Naive B cell (primary cell): Measurements from ENCODE around the gene LRRC37A. TPM values are rescaled to one million over a fixed set of nuclear protein-coding genes. Genes with fewer than 3 reads are reported as not detected.
"Not testable (repeated sequence)": the region's sequence is repeated elsewhere in the genome, so short reads cannot be mapped to it uniquely, and the experiment has no call there.

Experiments used
- ATAC-seq, 2 donors: fragments of 150-1000 bp; cut with Tn5 transposase; 2 replicates each; pipeline ENCODE4 v1.10.0; 2021; ENCODE audit warnings: low read depth in 2 of 2, mild to moderate bottlenecking in 2 of 2, moderate library complexity in 2 of 2
- DNase-seq: peaks from one replicate; pipeline ENCODE4 v3.0.0; 2022
- H3K27ac Mint-ChIP-seq, 6 donors: one replicate each; pipeline ENCODE4 v1.8.0; 2020 to 2022; ENCODE audit warnings: mild to moderate bottlenecking in 6 of 6, mixed read lengths in 6 of 6, moderate library complexity in 5 of 6, inconsistent platforms in 2 of 6
- H3K27me3 Mint-ChIP-seq, 3 donors: one replicate each; pipeline ENCODE4 v1.8.0; 2021 to 2022; ENCODE audit warnings: mixed read lengths in 3 of 3, mild to moderate bottlenecking in 1 of 3
- H3K36me3 Mint-ChIP-seq, 2 donors: one replicate each; pipeline ENCODE4 v1.8.0; 2020 to 2022; ENCODE audit warnings: mixed read lengths in 2 of 2, inconsistent platforms in 1 of 2, mild to moderate bottlenecking in 1 of 2
- H3K4me1 Mint-ChIP-seq, 3 donors: one replicate each; pipeline ENCODE4 v1.8.0; 2020 to 2022; ENCODE audit warnings: mixed read lengths in 3 of 3, inconsistent platforms in 1 of 3, mild to moderate bottlenecking in 1 of 3, moderate library complexity in 1 of 3
- H3K4me3 Mint-ChIP-seq, 8 donors: one replicate each; pipeline ENCODE4 v1.8.0; 2020 to 2022; ENCODE audit warnings: mild to moderate bottlenecking in 8 of 8, mixed read lengths in 8 of 8, moderate library complexity in 8 of 8, inconsistent platforms in 2 of 8
- H3K9me3 Mint-ChIP-seq, 7 donors: one replicate each; pipeline ENCODE4 v1.8.0; 2020 to 2022; ENCODE audit warnings: mixed read lengths in 7 of 7, mild to moderate bottlenecking in 5 of 7, inconsistent platforms in 2 of 7, moderate library complexity in 1 of 7
- polyA plus RNA-seq, 6 donors: library from polyadenylated mRNA; unstranded; fragments of 300-500 nt; fragmentation: Illumina TruSeq; gene quantifications; one replicate each; pipeline ENCODE4 v1.2.3, GENCODE V29; 2021; ENCODE audit warnings: low read depth in 6 of 6

Gene LRRC37A
- polyA plus RNA-seq, 6 donors from 2014 or later, result 0.51 to 2.6 (median 0.95) TPM

DNA sequence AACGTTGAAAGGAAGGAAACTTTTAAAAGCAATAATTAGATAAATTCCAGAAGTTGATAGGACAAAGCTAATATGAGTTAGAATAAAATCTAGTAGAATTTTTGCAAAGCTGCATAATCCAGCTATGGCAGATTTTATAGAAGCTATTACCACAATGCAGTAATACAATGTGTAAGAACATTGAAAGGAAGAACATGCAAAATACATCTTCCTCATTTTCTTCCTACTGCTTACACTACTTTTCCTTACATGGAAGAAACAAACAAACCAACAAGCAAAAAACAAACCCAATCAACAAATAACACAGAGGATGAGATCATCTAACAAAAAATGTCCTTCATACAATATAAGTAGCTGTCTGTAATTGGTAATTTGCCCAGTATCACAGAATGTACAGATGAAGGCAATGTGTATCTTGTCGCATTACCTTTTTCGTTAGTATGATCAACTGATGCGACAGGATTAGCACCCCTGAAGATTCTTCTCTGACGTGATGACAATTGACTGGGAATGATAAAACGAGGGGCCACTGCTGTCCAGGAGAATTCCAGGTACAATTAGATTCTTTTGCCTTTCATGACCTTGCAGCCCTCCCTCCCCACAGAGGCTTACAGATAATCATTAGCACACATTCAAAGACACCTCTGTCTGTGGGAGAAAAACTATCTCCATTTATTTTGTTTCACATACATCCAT is 21.2 kb upstream of the LRRC37A start:
- no peaks in the 10 kb centered on the region for H3K27me3 Mint-ChIP-seq
- H3K27ac Mint-ChIP-seq, result no peak overlapping the region
- no peaks in the 10 kb centered on the region for H3K36me3 Mint-ChIP-seq
- ATAC-seq (no peak), DNase-seq (no peak)
- peaks cover 0 to 6% (median 0%) of the 10 kb centered on the region in 3 donors for H3K4me1 Mint-ChIP-seq
- no peaks in the 10 kb centered on the region for H3K9me3 Mint-ChIP-seq
- H3K4me3 Mint-ChIP-seq, result no peak overlapping the region

DNA sequence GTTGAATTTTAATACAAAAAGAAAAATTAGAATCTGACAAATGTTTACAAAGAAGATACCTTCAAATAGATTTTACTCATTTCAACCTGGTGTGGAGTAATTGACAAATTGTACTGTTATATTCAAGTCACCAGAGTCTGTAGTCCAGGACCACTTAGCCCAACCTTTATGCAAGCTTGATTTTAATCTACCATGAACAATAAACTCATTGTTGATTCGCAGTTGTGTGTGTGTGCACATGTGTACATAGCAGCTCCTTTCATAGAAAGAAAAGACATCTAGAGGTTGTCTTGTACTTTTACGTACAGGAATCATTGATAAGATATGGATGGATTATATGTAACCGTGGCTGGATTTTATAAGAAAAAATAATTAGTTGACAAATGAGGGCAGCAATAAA is 20.7 kb upstream of the LRRC37A start:
- Mint-ChIP-seq H3K4me3 (no peak overlapping the region), H3K4me1 (peaks cover 0 to 6% (median 0%) of the 10 kb centered on the region in 3 donors), H3K9me3 (no peaks in the 10 kb centered on the region), H3K27ac (no peak overlapping the region), H3K27me3 (no peaks in the 10 kb centered on the region), H3K36me3 (no peaks in the 10 kb centered on the region)
- ATAC-seq, result no peak
- no peak for DNase-seq

DNA sequence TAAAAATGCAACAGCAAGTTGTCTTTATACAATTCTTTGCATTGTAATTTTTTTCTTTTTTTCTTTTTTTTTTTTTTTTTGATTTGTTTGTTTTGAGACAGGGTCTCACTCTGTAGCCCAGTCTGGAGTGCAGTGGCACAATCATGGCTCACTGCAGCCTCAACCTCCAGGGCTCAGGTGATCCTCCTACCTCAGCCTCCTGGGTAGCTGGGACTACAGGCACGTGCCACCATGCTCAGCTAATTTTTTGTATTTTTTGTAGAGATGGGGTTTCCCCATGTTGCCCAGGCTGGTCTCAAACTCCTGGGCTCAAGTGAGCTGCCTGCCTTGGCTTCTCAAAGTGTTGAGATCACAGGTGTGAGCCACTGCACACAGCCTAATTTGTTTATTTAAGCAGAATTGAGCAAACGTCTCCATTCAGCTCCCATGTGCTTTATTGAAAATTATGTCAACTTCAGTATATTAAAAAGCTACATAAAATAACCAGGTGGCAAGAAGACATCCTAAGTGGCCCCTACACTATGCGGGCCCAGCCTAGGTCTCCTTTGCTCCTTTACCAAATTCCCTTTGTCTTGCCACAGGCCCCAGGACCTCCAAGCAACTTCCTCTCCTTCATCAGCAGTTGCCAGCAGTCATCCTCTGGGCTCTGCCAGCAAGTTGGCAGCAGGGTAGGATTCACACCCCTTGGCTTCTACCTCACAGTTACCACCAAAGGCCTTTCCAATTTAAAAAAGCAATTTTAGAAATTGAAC is 18.0 kb upstream of the LRRC37A start:
- not testable (repeated sequence) for H3K9me3 Mint-ChIP-seq, H3K4me1 Mint-ChIP-seq, H3K27ac Mint-ChIP-seq, H3K4me3 Mint-ChIP-seq, DNase-seq, ATAC-seq, H3K27me3 Mint-ChIP-seq, H3K36me3 Mint-ChIP-seq

DNA sequence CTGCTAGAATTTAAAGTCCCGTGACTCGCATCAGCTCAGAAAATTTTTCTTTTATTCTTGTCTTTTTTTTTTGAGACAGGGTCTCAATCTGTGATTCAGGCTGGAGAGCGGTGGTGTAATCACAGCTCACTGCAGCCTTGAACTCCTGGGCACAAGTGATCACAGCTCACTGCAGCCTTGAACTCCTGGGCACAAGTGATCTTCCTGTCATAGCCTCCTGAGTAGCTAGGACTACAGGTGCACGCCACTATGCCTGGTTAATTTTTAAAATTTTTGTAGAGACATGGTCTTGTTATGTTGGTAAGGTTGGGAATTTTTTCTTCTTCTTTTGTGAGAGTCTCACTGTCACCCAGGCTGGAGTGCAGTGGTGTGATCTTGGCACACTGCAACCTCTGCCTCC is 13.6 kb upstream of the LRRC37A start:
- H3K36me3 Mint-ChIP-seq, H3K27me3 Mint-ChIP-seq, H3K4me3 Mint-ChIP-seq, H3K9me3 Mint-ChIP-seq, H3K27ac Mint-ChIP-seq, ATAC-seq, DNase-seq, H3K4me1 Mint-ChIP-seq: not testable (repeated sequence)

DNA sequence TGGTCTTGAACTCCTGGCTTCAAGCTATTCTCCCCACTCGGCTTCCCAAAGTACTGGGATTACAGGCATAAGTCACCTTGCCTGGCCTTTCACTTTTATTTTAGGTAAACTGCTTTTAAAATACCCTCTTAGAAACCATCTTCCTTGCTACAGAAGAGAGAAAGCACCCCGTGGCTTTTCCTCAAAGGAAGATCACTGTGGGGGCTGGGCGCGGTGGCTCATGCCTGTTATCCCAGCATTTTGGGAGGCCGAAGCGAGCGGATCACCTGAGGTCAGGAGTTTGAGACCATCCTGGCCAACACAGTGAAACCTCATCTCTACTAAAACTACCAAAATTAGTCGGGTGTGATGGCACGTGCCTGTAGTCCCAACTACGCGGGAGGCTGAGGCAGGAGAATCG is 12.3 kb upstream of the LRRC37A start:
- not testable (repeated sequence) for H3K4me3 Mint-ChIP-seq, H3K27ac Mint-ChIP-seq, ATAC-seq, H3K9me3 Mint-ChIP-seq, H3K27me3 Mint-ChIP-seq, DNase-seq, H3K36me3 Mint-ChIP-seq
- peaks cover 7 to 14% (median 8%) of the 10 kb centered on the region in 3 donors for H3K4me1 Mint-ChIP-seq

DNA sequence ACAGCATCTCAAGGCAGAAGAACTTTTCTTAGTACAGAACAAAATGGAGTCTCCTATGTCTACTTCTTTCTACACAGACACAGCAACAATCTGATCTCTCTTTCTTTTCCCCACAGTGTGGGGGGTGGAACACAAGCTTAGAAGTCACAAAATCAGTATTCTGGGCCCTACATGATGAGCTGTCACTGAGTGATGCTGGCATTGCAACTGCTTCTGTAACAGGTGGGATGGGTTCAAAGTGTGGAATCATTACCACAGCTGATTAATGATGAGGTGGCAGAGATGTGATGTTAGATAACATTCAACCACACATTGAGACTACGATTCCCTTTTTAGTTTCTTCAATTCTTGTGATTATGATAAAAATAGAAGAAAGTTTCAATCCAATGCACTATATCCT is 10.5 kb upstream of the LRRC37A start:
- not testable (repeated sequence) for DNase-seq, H3K4me3 Mint-ChIP-seq, H3K27ac Mint-ChIP-seq, H3K27me3 Mint-ChIP-seq, H3K9me3 Mint-ChIP-seq, H3K36me3 Mint-ChIP-seq, ATAC-seq
- H3K4me1 Mint-ChIP-seq, result peaks cover 7 to 13% (median 8%) of the 10 kb centered on the region in 3 donors

GRCh38 chr17:46285500-46285899 is 9.4 kb upstream of the LRRC37A start:
- DNase-seq, H3K4me3 Mint-ChIP-seq, H3K9me3 Mint-ChIP-seq, H3K27ac Mint-ChIP-seq, H3K27me3 Mint-ChIP-seq, H3K36me3 Mint-ChIP-seq, ATAC-seq: not testable (repeated sequence)
- peaks cover 9 to 15% (median 10%) of the 10 kb centered on the region in 3 donors for H3K4me1 Mint-ChIP-seq

GRCh38 chr17:46286764-46287221 is 8.1 kb upstream of the LRRC37A start:
- peak; percentile 35 to 53 for ATAC-seq
- H3K27me3 Mint-ChIP-seq, result not testable (repeated sequence)
- H3K4me1 Mint-ChIP-seq, result peaks cover 19 to 28% (median 22%) of the 10 kb centered on the region in 3 donors

GRCh38 chr17:46287587-46287986 is 7.3 kb upstream of the LRRC37A start:
- peak overlapping the region in 1 of 6 donors; percentile 58 for H3K27ac Mint-ChIP-seq
- not testable (repeated sequence) for H3K27me3 Mint-ChIP-seq, ATAC-seq, H3K4me3 Mint-ChIP-seq, H3K9me3 Mint-ChIP-seq, DNase-seq, H3K36me3 Mint-ChIP-seq
- peaks cover 19 to 32% (median 22%) of the 10 kb centered on the region in 3 donors for H3K4me1 Mint-ChIP-seq

More at GRCh38 chr17:46286764-46287221, 8.1 kb upstream of the LRRC37A start:
- H3K9me3 Mint-ChIP-seq, H3K36me3 Mint-ChIP-seq: not testable (repeated sequence)
- peak; percentile 73 for DNase-seq
- Mint-ChIP-seq H3K4me3 (peak overlapping the region in 1 of 8 donors; percentile 0), H3K27ac (peak overlapping the region in 2 of 6 donors; percentile 14 to 52)

- H3K9me3 Mint-ChIP-seq, H3K36me3 Mint-ChIP-seq: not testable (repeated sequence)
Observed at GRCh38 chr17:46290906-46291546, 3.9 kb upstream of the LRRC37A start.

DNA sequence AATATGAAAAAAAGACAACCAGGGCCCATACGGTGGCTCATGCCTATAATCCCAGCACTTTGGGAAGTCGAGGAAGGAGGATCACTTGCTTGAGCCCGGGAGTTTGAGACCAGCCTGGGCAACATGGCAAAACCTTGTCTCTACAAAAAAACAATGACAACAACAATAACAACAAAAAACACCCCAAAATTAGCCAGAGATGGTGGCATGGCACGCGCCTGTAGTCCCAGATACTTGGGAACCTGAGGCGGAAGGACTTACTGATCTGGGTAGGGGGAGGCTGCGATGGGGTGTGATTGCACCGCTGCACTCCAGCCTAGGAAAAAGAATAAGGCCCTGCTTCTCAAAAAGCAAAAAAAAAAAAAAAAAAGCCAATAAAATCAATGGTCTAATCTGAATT is 3.3 kb upstream of the LRRC37A start:
- not testable (repeated sequence) for H3K9me3 Mint-ChIP-seq, H3K27me3 Mint-ChIP-seq, H3K36me3 Mint-ChIP-seq, ATAC-seq, DNase-seq
- H3K4me3 Mint-ChIP-seq, result peak overlapping the region; percentile 75 to 87 (median 78)
- peaks cover 17 to 32% (median 20%) of the 10 kb centered on the region in 3 donors for H3K4me1 Mint-ChIP-seq
- H3K27ac Mint-ChIP-seq, result peak overlapping the region; percentile 79 to 97 (median 94)

More at GRCh38 chr17:46290906-46291546, 3.9 kb upstream of the LRRC37A start:
- ATAC-seq (peak; percentile 95 to 98), DNase-seq (peak; percentile 75)
- Mint-ChIP-seq H3K4me3 (peak overlapping the region; percentile 75 to 87 (median 78)), H3K4me1 (peaks cover 19 to 32% (median 22%) of the 10 kb centered on the region in 3 donors), H3K27ac (peak overlapping the region; percentile 79 to 97 (median 94))
- not testable (repeated sequence) for H3K27me3 Mint-ChIP-seq

DNA sequence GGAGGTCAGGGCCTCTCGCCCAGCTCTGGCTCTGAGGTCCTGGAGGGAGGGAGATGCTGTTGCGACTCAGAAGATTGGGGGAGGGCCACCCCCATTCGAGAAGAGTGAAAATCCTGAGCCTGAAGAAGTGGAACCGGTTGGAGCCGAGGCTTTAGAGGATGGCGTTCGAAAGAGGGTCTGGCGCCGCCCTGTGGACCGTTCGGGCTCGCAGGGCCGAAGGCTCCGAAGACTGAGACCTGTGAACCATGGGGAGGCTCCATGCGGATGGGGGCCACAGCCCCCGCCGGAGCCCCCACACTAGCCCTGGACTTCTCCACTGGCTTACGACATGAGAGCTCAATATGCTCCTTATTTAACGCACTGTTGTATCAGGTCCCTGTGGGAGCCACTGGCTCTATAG is 46.3 kb downstream of the LRRC37A start:
- not testable (repeated sequence) for H3K4me1 Mint-ChIP-seq, H3K27ac Mint-ChIP-seq, H3K9me3 Mint-ChIP-seq, DNase-seq, H3K27me3 Mint-ChIP-seq, H3K4me3 Mint-ChIP-seq, H3K36me3 Mint-ChIP-seq
- ATAC-seq, result peak in 1 of 2 donors; percentile 38

DNA sequence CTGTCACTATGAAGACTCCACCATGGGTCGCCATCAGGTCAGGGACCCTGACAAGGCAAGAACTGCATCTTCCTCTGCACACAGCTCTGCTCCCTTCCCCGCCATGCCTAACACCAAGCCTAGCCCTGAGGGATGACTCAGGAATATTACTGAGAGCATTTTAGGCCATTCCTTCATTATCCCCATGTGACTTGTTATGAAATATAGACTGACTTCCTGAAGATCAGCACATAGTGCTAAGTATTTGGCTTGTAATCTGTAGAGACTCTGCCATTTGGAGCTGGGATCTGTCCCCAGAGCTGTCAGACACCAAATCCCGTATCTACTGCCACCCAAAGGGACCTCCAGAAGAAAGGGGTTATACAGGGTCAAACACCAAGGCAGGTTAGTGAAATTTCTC is 47.2 kb downstream of the LRRC37A start:
- not testable (repeated sequence) for H3K4me3 Mint-ChIP-seq, H3K4me1 Mint-ChIP-seq, H3K36me3 Mint-ChIP-seq, ATAC-seq, DNase-seq, H3K27me3 Mint-ChIP-seq, H3K9me3 Mint-ChIP-seq, H3K27ac Mint-ChIP-seq
